ENCODE measurements around the gene RBFOX2. TPM values are rescaled to one million over a fixed set of nuclear protein-coding genes. Genes with fewer than 3 reads are reported as not detected.

The RBFOX2 gene
- total RNA-seq (2022; extraction: Qiagen RNA extraction; ENCODE audit: low read depth): 31.0 to 37.3 TPM (median 35.0 TPM) in 5 replicates

GRCh38 chr22:36028646-36029405, at the start of gene RBFOX2:
Gene RBFOX2, minus strand, starts transcription at chr22:36028824. Its CDS starts 399 bp downstream, at chr22:36028425.

GRCh38 chr22:35717572-35717971, 311.1 kb downstream of the RBFOX2 start, which contains the start of gene APOL5:
Gene APOL5, plus strand, starts transcription at chr22:35717872. Its CDS starts 0 bp downstream, at chr22:35717872.

Other genes with a start within 250 kb of the RBFOX2 start
- 0.05 to 0.14 TPM in 2 of 5 replicates, not detected in the others for gene APOL3, start 131.9 kb upstream of the RBFOX2 start, total RNA-seq (2022; extraction: Qiagen RNA extraction; ENCODE audit: low read depth)
- not detected in 5 replicates for gene APOL4, start 173.0 kb upstream of the RBFOX2 start, total RNA-seq (2022; extraction: Qiagen RNA extraction; ENCODE audit: low read depth)
- gene APOL2, start 210.7 kb upstream of the RBFOX2 start, total RNA-seq (2022; extraction: Qiagen RNA extraction; ENCODE audit: low read depth): 24.3 to 29.7 TPM (median 26.0 TPM) in 5 replicates
- gene APOL1, start 224.3 kb upstream of the RBFOX2 start, total RNA-seq (2022; extraction: Qiagen RNA extraction; ENCODE audit: low read depth): 7.5 to 11.3 TPM (median 8.1 TPM) in 5 replicates